WTC11 (cell line): Measurements from ENCODE around the gene C19orf53. TPM values are rescaled to one million over a fixed set of nuclear protein-coding genes. Genes with fewer than 3 reads are reported as not detected.

Experiments
- ATAC-seq: fragments of 200-7000 bp; cut with Tn5 transposase; 2 replicates; pipeline ENCODE4 v1.10.0; 2021; ENCODE audit warnings: mild to moderate bottlenecking, moderate library complexity
- CTCF ChIA-PET: fragments of 300-600 bp; sonication (Branson Sonifier 250); formaldehyde crosslinking; loops from one replicate; lab custom pipeline; 2021; ENCODE audit warnings: antibody characterized with exemption; lab: Charles Lee
- POLR2A ChIA-PET: fragments of 350-600 bp; sonication (Branson Sonifier 250); formaldehyde crosslinking; loops from one replicate; lab custom pipeline; 2021; ENCODE audit warnings: antibody characterized with exemption; lab: Charles Lee
- DNase-seq: peaks from one replicate; pipeline ENCODE4 v3.0.0; 2021; ENCODE audit warnings: low spot score
- H3K27ac Mint-ChIP-seq: 2 replicates; pipeline ENCODE4 v1.8.0; 2021; ENCODE audit warnings: mixed read lengths
- H3K27me3 Mint-ChIP-seq: 2 replicates; pipeline ENCODE4 v1.8.0; 2021; ENCODE audit warnings: low read depth, mild to moderate bottlenecking, moderate library complexity, mixed read lengths
- H3K36me3 Mint-ChIP-seq: 2 replicates; pipeline ENCODE4 v1.8.0; 2021; ENCODE audit warnings: mixed read lengths
- H3K4me1 Mint-ChIP-seq: 2 replicates; pipeline ENCODE4 v1.8.0; 2022; ENCODE audit warnings: mixed read lengths
- H3K4me3 Mint-ChIP-seq: 2 replicates; pipeline ENCODE4 v1.8.0; 2021; ENCODE audit warnings: mild to moderate bottlenecking, moderate library complexity, mixed read lengths
- H3K9me3 Mint-ChIP-seq: 2 replicates; pipeline ENCODE4 v1.8.0; 2021; ENCODE audit warnings: mixed read lengths
- EMX1 ChIP-seq: fragments of 250-450 bp; sonication (Bioruptor Pico); IDR thresholded peaks from 2 replicates; pipeline ENCODE4 v1.8.0; 2021; ENCODE audit warnings: mild to moderate bottlenecking
- GABPB1 ChIP-seq: sonication (generic); formaldehyde crosslinking; IDR thresholded peaks from 2 replicates; pipeline ENCODE4 v1.8.1; 2023; ENCODE audit warnings: mild to moderate bottlenecking, missing genetic modification reagents
- GTF2I ChIP-seq: fragments of 250-450 bp; sonication (Bioruptor Pico); conservative IDR thresholded peaks from 2 replicates; pipeline ENCODE4 v1.4.0; 2021; ENCODE audit warnings: mild to moderate bottlenecking
- IRF2 ChIP-seq: sonication (generic); formaldehyde crosslinking; IDR thresholded peaks from 2 replicates; pipeline ENCODE4 v1.8.0; 2022; ENCODE audit warnings: low read depth, missing genetic modification reagents, borderline replicate concordance
- JAZF1 ChIP-seq: fragments of 250-450 bp; sonication (Bioruptor Pico); IDR thresholded peaks from 2 replicates; pipeline ENCODE4 v1.9.0; 2021; ENCODE audit warnings: moderate library complexity, mild to moderate bottlenecking, inconsistent platforms
- MYBL2 ChIP-seq: sonication (generic); formaldehyde crosslinking; IDR thresholded peaks from 2 replicates; pipeline ENCODE4 v1.8.1; 2023; ENCODE audit warnings: mild to moderate bottlenecking, moderate library complexity, missing genetic modification reagents
- NFE2L1 ChIP-seq: sonication (generic); formaldehyde crosslinking; IDR thresholded peaks from 2 replicates; pipeline ENCODE4 v1.8.1; 2023; ENCODE audit warnings: missing genetic modification reagents
- NFYB ChIP-seq: sonication (generic); formaldehyde crosslinking; conservative IDR thresholded peaks from 2 replicates; pipeline ENCODE4 v1.8.0; 2022; ENCODE audit warnings: low read depth, missing genetic modification reagents
- TEAD1 ChIP-seq: sonication (generic); formaldehyde crosslinking; IDR thresholded peaks from 2 replicates; pipeline ENCODE4 v1.8.0; 2022; ENCODE audit warnings: mild to moderate bottlenecking, missing genetic modification reagents
- ZNF219 ChIP-seq: sonication (generic); formaldehyde crosslinking; IDR thresholded peaks from 2 replicates; pipeline ENCODE4 v1.8.0; 2023; ENCODE audit warnings: missing genetic modification reagents, mild to moderate bottlenecking, borderline replicate concordance
- total RNA-seq: library from RNA; stranded (reverse); gene quantifications from 3 replicates; pipeline ENCODE4 v1.2.3, GENCODE V29; 2021
- TF ChIP-seq, protein P1 (sequence below): sonication (generic); formaldehyde crosslinking; IDR thresholded peaks from 2 replicates; pipeline ENCODE4 v1.8.1; 2022; ENCODE audit warnings: mild to moderate bottlenecking, missing genetic modification reagents, moderate library complexity, borderline replicate concordance
- TF ChIP-seq, protein P2 (sequence below): sonication (generic); formaldehyde crosslinking; IDR thresholded peaks from 2 replicates; pipeline ENCODE4 v1.8.1; 2023; ENCODE audit warnings: mild to moderate bottlenecking, missing genetic modification reagents, moderate library complexity
- TF ChIP-seq, protein P3 (sequence below): sonication (generic); formaldehyde crosslinking; IDR thresholded peaks from 2 replicates; pipeline ENCODE4 v1.8.1; 2022; ENCODE audit warnings: low read depth, mild to moderate bottlenecking, moderate library complexity, missing genetic modification reagents, borderline replicate concordance
- TF ChIP-seq, protein P4 (sequence below): sonication (generic); formaldehyde crosslinking; IDR thresholded peaks from 2 replicates; pipeline ENCODE4 v1.8.1; 2023; ENCODE audit warnings: mild to moderate bottlenecking, moderate library complexity, missing genetic modification reagents
- TF ChIP-seq, protein P5 (sequence below): fragments of 250-450 bp; sonication (Bioruptor Pico); IDR thresholded peaks from 2 replicates; pipeline ENCODE4 v1.8.0; 2021; ENCODE audit warnings: mild to moderate bottlenecking
- TF ChIP-seq, protein P6 (sequence below): sonication (generic); formaldehyde crosslinking; conservative IDR thresholded peaks from 2 replicates; pipeline ENCODE4 v1.8.1; 2023; ENCODE audit warnings: mild to moderate bottlenecking, low read depth, missing genetic modification reagents, moderate library complexity

The C19orf53 gene
- total RNA-seq, 1 experiment from 2014 or later: 102 TPM

DNA sequence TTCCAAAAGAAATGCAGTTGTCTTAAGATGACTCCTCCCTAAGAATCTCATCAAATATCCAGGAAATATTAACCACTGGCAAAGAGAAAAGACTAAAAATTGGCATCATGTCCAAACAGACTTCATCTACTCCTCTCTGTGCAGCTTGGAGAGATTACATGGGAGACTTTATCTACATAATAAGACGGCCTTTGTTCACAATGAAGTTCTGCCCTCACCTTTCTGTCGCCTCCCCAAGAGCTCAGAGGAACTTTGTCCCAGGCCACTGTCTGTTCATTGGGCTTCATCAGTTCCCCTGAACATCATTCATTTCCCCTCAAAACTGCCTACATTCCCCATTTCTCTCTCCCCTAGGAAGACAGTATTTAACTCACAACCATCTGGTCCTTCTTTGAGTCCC lies 32.4 kb upstream of the C19orf53 start:
- ATAC-seq: no peak
- no peaks in the 10 kb centered on the region; the same call in 1 of the 2 replicates for H3K27me3 Mint-ChIP-seq
- ChIA-PET POLR2A (no interaction called here), CTCF (interaction anchor here (0.6 to 2.4 kb wide), 4 partner anchors 21 to 306 kb away, joined by 3 to 7 read pairs (median 4); no protein-coding TSS in a partner anchor)
- peaks cover 6% of the 10 kb centered on the region for H3K9me3 Mint-ChIP-seq
- H3K27ac Mint-ChIP-seq: no peak overlapping the region
- peaks cover 10% of the 10 kb centered on the region; the same call in 1 of the 2 replicates for H3K4me1 Mint-ChIP-seq
- no peak overlapping the region for H3K4me3 Mint-ChIP-seq
- no peak for DNase-seq
- TF ChIP-seq, protein P1, sequence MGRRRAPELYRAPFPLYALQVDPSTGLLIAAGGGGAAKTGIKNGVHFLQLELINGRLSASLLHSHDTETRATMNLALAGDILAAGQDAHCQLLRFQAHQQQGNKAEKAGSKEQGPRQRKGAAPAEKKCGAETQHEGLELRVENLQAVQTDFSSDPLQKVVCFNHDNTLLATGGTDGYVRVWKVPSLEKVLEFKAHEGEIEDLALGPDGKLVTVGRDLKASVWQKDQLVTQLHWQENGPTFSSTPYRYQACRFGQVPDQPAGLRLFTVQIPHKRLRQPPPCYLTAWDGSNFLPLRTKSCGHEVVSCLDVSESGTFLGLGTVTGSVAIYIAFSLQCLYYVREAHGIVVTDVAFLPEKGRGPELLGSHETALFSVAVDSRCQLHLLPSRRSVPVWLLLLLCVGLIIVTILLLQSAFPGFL: no peak
- TF ChIP-seq EMX1 (CRISPR knock-in tag): no peak
- TF ChIP-seq, protein P2, sequence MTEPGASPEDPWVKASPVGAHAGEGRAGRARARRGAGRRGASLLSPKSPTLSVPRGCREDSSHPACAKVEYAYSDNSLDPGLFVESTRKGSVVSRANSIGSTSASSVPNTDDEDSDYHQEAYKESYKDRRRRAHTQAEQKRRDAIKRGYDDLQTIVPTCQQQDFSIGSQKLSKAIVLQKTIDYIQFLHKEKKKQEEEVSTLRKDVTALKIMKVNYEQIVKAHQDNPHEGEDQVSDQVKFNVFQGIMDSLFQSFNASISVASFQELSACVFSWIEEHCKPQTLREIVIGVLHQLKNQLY (CRISPR knock-in tag): no peak
- no peak for TF ChIP-seq ZNF219 (CRISPR knock-in tag)
- TF ChIP-seq, protein P3, sequence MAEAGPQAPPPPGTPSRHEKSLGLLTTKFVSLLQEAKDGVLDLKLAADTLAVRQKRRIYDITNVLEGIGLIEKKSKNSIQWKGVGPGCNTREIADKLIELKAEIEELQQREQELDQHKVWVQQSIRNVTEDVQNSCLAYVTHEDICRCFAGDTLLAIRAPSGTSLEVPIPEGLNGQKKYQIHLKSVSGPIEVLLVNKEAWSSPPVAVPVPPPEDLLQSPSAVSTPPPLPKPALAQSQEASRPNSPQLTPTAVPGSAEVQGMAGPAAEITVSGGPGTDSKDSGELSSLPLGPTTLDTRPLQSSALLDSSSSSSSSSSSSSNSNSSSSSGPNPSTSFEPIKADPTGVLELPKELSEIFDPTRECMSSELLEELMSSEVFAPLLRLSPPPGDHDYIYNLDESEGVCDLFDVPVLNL (CRISPR knock-in tag): no peak
- no peak for TF ChIP-seq GTF2I (CRISPR knock-in tag)
- TF ChIP-seq JAZF1: no peak
- no peak for TF ChIP-seq TEAD1 (CRISPR knock-in tag)
- TF ChIP-seq MYBL2 (CRISPR knock-in tag): no peak
- H3K36me3 Mint-ChIP-seq: peaks cover 9% of the 10 kb centered on the region

DNA sequence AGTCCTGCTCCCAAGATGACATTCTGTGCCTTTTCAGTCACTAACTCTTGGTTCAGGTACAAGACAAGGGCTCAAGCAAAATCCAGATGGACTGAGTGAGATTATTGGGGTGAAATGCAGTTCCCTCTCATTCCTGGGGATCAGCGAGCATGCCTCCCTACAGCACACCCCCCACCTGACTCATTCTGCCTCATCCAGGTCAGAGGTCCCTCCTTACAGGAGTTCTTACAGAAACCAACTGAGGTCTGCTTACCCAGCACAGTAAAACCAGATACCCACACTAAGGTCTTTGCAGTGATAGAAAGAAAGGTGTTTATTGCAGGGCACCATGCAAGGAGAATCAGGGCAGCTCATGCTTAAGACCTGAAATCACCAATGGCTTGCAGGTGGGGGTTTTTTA lies 31.5 kb upstream of the C19orf53 start:
- peaks cover 9% of the 10 kb centered on the region for H3K36me3 Mint-ChIP-seq
- no peak for ATAC-seq
- H3K9me3 Mint-ChIP-seq: peaks cover 11% of the 10 kb centered on the region
- ChIA-PET CTCF (interaction anchor here (2.4 kb wide), 1 partner anchor 21 kb away, joined by 7 read pairs; no protein-coding TSS in a partner anchor), POLR2A (interaction anchor here (0.6 kb wide), 1 partner anchor 115 kb away, joined by 3 read pairs; no protein-coding TSS in a partner anchor)
- H3K27ac Mint-ChIP-seq: no peak overlapping the region
- TF ChIP-seq JAZF1 (no peak), NFYB (CRISPR knock-in tag) (no peak), NFE2L1 (no peak), GABPB1 (CRISPR knock-in tag) (no peak), TEAD1 (CRISPR knock-in tag) (no peak), IRF2 (CRISPR knock-in tag) (no peak)
- TF ChIP-seq, protein P4, sequence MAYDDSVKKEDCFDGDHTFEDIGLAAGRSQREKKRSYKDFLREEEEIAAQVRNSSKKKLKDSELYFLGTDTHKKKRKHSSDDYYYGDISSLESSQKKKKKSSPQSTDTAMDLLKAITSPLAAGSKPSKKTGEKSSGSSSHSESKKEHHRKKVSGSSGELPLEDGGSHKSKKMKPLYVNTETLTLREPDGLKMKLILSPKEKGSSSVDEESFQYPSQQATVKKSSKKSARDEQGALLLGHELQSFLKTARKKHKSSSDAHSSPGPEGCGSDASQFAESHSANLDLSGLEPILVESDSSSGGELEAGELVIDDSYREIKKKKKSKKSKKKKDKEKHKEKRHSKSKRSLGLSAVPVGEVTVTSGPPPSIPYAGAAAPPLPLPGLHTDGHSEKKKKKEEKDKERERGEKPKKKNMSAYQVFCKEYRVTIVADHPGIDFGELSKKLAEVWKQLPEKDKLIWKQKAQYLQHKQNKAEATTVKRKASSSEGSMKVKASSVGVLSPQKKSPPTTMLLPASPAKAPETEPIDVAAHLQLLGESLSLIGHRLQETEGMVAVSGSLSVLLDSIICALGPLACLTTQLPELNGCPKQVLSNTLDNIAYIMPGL (CRISPR knock-in tag): no peak
- TF ChIP-seq, protein P5, sequence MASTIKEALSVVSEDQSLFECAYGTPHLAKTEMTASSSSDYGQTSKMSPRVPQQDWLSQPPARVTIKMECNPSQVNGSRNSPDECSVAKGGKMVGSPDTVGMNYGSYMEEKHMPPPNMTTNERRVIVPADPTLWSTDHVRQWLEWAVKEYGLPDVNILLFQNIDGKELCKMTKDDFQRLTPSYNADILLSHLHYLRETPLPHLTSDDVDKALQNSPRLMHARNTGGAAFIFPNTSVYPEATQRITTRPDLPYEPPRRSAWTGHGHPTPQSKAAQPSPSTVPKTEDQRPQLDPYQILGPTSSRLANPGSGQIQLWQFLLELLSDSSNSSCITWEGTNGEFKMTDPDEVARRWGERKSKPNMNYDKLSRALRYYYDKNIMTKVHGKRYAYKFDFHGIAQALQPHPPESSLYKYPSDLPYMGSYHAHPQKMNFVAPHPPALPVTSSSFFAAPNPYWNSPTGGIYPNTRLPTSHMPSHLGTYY (CRISPR knock-in tag): no peak
- TF ChIP-seq, protein P6, sequence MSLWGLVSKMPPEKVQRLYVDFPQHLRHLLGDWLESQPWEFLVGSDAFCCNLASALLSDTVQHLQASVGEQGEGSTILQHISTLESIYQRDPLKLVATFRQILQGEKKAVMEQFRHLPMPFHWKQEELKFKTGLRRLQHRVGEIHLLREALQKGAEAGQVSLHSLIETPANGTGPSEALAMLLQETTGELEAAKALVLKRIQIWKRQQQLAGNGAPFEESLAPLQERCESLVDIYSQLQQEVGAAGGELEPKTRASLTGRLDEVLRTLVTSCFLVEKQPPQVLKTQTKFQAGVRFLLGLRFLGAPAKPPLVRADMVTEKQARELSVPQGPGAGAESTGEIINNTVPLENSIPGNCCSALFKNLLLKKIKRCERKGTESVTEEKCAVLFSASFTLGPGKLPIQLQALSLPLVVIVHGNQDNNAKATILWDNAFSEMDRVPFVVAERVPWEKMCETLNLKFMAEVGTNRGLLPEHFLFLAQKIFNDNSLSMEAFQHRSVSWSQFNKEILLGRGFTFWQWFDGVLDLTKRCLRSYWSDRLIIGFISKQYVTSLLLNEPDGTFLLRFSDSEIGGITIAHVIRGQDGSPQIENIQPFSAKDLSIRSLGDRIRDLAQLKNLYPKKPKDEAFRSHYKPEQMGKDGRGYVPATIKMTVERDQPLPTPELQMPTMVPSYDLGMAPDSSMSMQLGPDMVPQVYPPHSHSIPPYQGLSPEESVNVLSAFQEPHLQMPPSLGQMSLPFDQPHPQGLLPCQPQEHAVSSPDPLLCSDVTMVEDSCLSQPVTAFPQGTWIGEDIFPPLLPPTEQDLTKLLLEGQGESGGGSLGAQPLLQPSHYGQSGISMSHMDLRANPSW: no peak
- H3K4me1 Mint-ChIP-seq: peaks cover 10% of the 10 kb centered on the region; the same call in 1 of the 2 replicates
- no peak for DNase-seq
- H3K4me3 Mint-ChIP-seq: no peak overlapping the region
- no peaks in the 10 kb centered on the region; the same call in 1 of the 2 replicates for H3K27me3 Mint-ChIP-seq
